Sigmoid colon (tissue), 7 donors: ENCODE measurements around the gene ZDHHC12. TPM values are rescaled to one million over a fixed set of nuclear protein-coding genes. Genes with fewer than 3 reads are reported as not detected.

Experiments
- DNase-seq: peaks from one replicate; pipeline ENCODE4 v3.0.0-alpha.2; 2019
- H3K27ac ChIP-seq, 4 donors: fragments of 200-600 bp; sonication (generic); one replicate each; pipeline ENCODE4 v1.5.1; 2016 to 2019; ENCODE audit warnings: mild to moderate bottlenecking in 1 of 4
- H3K27me3 ChIP-seq, 3 donors: fragments of 200-600 bp; sonication (generic); one replicate each; pipeline ENCODE4 v1.5.1; 2019; ENCODE audit warnings: mild to moderate bottlenecking in 1 of 3
- H3K36me3 ChIP-seq, 4 donors: fragments of 200-600 bp; sonication (generic); one replicate each; pipeline ENCODE4 v1.5.1; 2016 to 2019
- H3K4me1 ChIP-seq, 4 donors: fragments of 200-600 bp; sonication (generic); one replicate each; pipeline ENCODE4 v1.5.1; 2017 to 2019
- H3K4me3 ChIP-seq, 4 donors: fragments of 200-600 bp; sonication (generic); one replicate each; pipeline ENCODE4 v1.5.1; 2017 to 2019; ENCODE audit warnings: mild to moderate bottlenecking in 2 of 4, moderate library complexity in 1 of 4
- H3K9me3 ChIP-seq, 4 donors: fragments of 200-600 bp in 3 of 4; sonication (generic) in 3 of 4; one replicate each; pipeline versions ENCODE4 v1.5.1 to v1.6.1; 2013 to 2019
- EP300 ChIP-seq, 4 donors: sonication (generic); formaldehyde crosslinking; IDR thresholded peaks; one replicate each; pipeline ENCODE4 v1.6.1; 2017; ENCODE audit warnings: antibody characterized with exemption in 4 of 4
- POLR2A ChIP-seq, 2 donors: fragments of 450-650 bp; IDR thresholded peaks; one replicate each; pipeline ENCODE4 v1.6.1; 2016; ENCODE audit warnings: antibody characterized with exemption in 2 of 2, mild to moderate bottlenecking in 2 of 2, moderate library complexity in 2 of 2
- POLR2AphosphoS5 ChIP-seq, 4 donors: sonication (generic); formaldehyde crosslinking; IDR thresholded peaks; one replicate each; pipeline ENCODE4 v1.6.1; 2017; ENCODE audit warnings: antibody characterized with exemption in 4 of 4
- WGBS, 2 donors: extraction: QIAGEN DNeasy Blood & Tissue Kit; methylation state at CpG; one replicate each; pipeline ENCODE4 v1.1.7; 2013; 5-methylcytosine and 5-hydroxymethylcytosine counted together
- intact Hi-C: fragments of 100-400 bp; cut with DNase I; formaldehyde crosslinking; loops from one replicate; pipeline ENCODE4 v1.15.1; 2023
- polyA plus RNA-seq, 3 donors: library from polyadenylated mRNA; stranded (reverse); fragments of 200-250 nt; gene quantifications; one replicate each; pipeline ENCODE4 v1.2.3, GENCODE V29; 2013
- total RNA-seq, 4 donors: library from RNA; depleted of rRNA; stranded (reverse); fragments of >200 nt; gene quantifications; one replicate each; pipeline ENCODE4 v1.1.0, GENCODE V29; 2016
- TF ChIP-seq, protein P1 (sequence below), 4 experiments: fragments of 450-650 bp in 3 of 4; fragments of 200-600 bp in 1 of 4; IDR thresholded peaks; one replicate each; pipeline ENCODE4 v1.5.1; 2016 to 2019; ENCODE audit warnings: antibody characterized with exemption in 4 of 4, mild to moderate bottlenecking in 3 of 4, moderate library complexity in 2 of 4
- donor health status: healthy with polysubstance abuse.
- donor health status: Bipolar disorder and iron deficiency.
- donor health status: healthy.

The ZDHHC12 gene
- total and polyA plus RNA-seq, 7 donors: 13.3 to 123 (median 46.2) TPM

DNA sequence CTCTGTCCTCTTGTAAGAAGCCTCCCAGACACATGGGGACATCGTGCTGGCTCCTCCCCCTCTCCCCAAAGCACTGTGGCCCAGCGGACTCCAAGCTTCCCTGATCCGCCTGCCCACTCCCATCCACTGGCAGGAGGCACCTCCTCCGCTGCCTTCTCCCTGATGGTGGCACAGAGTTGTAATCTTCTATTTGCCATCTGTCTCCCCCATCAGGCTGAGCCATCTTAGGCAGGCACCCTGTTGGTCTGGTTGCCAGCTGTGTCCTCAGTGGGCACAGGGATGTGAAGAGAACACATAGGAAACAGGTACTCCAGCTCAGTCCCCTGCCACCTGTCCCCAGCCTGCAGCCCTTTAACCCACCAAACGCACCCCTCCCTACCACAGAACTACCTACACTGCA is 5.4 kb upstream of the ZDHHC12 start:
- peaks cover 0 to 40% (median 7%) of the 10 kb centered on the region in 4 donors for H3K36me3 ChIP-seq
- H3K9me3 ChIP-seq: no peaks in the 10 kb centered on the region
- no peaks in the 10 kb centered on the region for H3K27me3 ChIP-seq
- H3K4me1 ChIP-seq: peaks cover 0 to 7% (median 6%) of the 10 kb centered on the region in 4 donors
- H3K4me3 ChIP-seq: no peak overlapping the region
- no peak overlapping the region for H3K27ac ChIP-seq
- intact Hi-C loops: no loop called here
- TF ChIP-seq POLR2A (IDR thresholded peaks at IDR 0.05) (no peak), EP300 (IDR thresholded peaks at IDR 0.05) (no peak), POLR2AphosphoS5 (IDR thresholded peaks at IDR 0.05) (no peak)
- TF ChIP-seq, protein P1, sequence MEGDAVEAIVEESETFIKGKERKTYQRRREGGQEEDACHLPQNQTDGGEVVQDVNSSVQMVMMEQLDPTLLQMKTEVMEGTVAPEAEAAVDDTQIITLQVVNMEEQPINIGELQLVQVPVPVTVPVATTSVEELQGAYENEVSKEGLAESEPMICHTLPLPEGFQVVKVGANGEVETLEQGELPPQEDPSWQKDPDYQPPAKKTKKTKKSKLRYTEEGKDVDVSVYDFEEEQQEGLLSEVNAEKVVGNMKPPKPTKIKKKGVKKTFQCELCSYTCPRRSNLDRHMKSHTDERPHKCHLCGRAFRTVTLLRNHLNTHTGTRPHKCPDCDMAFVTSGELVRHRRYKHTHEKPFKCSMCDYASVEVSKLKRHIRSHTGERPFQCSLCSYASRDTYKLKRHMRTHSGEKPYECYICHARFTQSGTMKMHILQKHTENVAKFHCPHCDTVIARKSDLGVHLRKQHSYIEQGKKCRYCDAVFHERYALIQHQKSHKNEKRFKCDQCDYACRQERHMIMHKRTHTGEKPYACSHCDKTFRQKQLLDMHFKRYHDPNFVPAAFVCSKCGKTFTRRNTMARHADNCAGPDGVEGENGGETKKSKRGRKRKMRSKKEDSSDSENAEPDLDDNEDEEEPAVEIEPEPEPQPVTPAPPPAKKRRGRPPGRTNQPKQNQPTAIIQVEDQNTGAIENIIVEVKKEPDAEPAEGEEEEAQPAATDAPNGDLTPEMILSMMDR (IDR thresholded peaks at IDR 0.05): no peak
- WGBS, 2 donors: 87% methylated on average over 5 of the region's 5 CpGs
- DNase-seq: no peak

DNA sequence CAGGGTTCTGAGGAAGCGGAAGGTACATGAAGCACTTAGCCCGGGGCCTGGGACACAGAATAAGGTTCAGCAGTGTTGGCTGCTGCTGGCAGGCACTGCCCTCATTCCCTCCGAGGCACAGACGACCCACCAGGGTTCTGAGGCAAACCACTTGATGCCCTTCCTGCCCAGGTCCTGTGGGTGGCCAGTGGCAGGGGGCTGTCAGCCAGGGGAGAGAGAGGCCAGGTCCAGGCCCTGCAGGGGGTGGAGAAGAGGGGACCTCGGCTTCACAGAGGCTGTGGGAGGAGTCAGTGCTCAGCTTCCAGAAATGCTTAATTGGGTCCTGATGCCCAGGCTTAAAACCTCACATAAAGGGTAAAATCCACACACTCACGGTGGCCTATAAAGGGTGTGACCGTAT is 4.4 kb upstream of the ZDHHC12 start:
- H3K9me3 ChIP-seq: no peaks in the 10 kb centered on the region
- TF ChIP-seq POLR2A (IDR thresholded peaks at IDR 0.05): no peak
- TF ChIP-seq EP300 (IDR thresholded peaks at IDR 0.05): no peak
- TF ChIP-seq POLR2AphosphoS5 (IDR thresholded peaks at IDR 0.05): no peak
- TF ChIP-seq, protein P1 (IDR thresholded peaks at IDR 0.05): no peak
- 82 to 83% methylated on average over 7 of the region's 7 CpGs for WGBS, 2 donors
- H3K27me3 ChIP-seq: no peaks in the 10 kb centered on the region
- H3K27ac ChIP-seq: no peak overlapping the region
- peaks cover 0 to 38% (median 6%) of the 10 kb centered on the region in 4 donors for H3K36me3 ChIP-seq
- H3K4me3 ChIP-seq: no peak overlapping the region
- DNase-seq: no peak
- intact Hi-C loops: no loop called here
- peaks cover 0 to 13% (median 8%) of the 10 kb centered on the region in 4 donors for H3K4me1 ChIP-seq

DNA sequence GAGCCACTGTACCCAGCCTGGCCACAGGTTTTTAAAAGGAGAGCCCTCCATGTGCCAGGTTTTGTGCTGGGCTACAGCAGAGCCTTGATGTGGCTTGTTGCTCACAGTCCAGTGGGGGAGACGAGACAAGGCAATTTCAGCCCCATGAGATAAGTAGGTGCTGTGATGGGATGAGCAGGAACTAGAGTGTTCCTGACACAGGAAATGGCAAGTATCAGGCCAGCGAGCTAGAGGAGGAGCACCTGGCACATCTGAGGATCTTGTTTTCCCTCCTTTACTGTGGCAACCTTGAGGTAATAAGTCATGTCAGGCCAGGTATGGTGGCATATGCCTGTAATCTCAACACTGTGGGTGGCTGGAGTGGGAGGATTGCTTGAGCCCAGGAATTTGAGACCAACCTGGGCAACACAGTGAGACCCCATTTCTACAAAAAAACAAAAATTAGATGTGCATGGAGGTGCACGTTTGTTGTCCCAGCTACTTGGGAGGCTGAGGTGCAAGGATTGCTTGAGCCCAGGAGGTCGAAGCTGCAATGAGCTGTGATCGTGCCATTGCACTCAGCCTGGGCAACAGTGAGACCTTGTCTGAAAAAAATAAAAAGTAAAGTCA is 3.8 kb upstream of the ZDHHC12 start:
- 78 to 87% methylated on average over 5 of the region's 5 CpGs for WGBS, 2 donors
- Histone ChIP-seq H3K9me3 (no peaks in the 10 kb centered on the region), H3K4me1 (peaks cover 0 to 16% (median 10%) of the 10 kb centered on the region in 4 donors), H3K27me3 (no peaks in the 10 kb centered on the region), H3K36me3 (peaks cover 0 to 34% (median 4%) of the 10 kb centered on the region in 4 donors), H3K4me3 (no peak overlapping the region), H3K27ac (no peak overlapping the region)
- intact Hi-C loops: no loop called here
- no peak for DNase-seq
- no peak for TF ChIP-seq EP300 (IDR thresholded peaks at IDR 0.05)

DNA sequence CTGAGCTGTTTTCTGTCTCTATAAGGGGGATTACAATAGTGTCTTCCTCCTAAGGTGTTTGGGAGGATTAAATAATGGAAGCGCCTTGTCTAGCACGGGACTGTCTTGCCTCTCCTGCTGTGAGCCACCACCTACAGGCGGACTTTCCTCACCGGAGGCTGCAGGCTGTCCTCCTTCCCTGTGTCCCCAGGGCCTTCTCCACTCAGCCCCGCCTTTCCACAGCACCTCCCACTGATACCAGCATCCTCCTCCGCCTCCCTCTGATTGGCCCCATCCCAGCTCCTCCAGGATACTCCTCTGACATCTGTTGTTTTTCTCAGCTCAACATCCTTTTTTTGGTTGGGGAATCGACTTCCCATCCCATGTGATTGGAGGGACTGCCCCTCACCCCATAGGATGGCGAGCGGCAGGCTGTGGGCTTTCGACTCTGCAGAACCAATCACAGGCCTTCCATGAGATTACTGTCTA is 851 bp upstream of the ZDHHC12 start:
- no peaks in the 10 kb centered on the region for H3K27me3 ChIP-seq
- peak; percentile 89 for DNase-seq
- intact Hi-C loops: loop anchor here (2.0 kb wide), 1 partner anchor 46 kb away; the partner anchor contains the start of gene ZER1
- TF ChIP-seq EP300 (IDR thresholded peaks at IDR 0.05) (no peak), POLR2A (IDR thresholded peaks at IDR 0.05) (no peak), POLR2AphosphoS5 (IDR thresholded peaks at IDR 0.05) (no peak)
- TF ChIP-seq, protein P1 (IDR thresholded peaks at IDR 0.05): no peak
- peak overlapping the region; percentile 77 to 86 (median 82) for H3K27ac ChIP-seq
- peaks cover 0 to 16% (median 10%) of the 10 kb centered on the region in 4 donors for H3K4me1 ChIP-seq
- WGBS, 2 donors: 16 to 29% methylated on average over 10 of the region's 10 CpGs
- peaks cover 0 to 6% (median 0%) of the 10 kb centered on the region in 4 donors for H3K36me3 ChIP-seq
- peak overlapping the region; percentile 40 to 74 (median 64) for H3K4me3 ChIP-seq
- H3K9me3 ChIP-seq: no peaks in the 10 kb centered on the region

DNA sequence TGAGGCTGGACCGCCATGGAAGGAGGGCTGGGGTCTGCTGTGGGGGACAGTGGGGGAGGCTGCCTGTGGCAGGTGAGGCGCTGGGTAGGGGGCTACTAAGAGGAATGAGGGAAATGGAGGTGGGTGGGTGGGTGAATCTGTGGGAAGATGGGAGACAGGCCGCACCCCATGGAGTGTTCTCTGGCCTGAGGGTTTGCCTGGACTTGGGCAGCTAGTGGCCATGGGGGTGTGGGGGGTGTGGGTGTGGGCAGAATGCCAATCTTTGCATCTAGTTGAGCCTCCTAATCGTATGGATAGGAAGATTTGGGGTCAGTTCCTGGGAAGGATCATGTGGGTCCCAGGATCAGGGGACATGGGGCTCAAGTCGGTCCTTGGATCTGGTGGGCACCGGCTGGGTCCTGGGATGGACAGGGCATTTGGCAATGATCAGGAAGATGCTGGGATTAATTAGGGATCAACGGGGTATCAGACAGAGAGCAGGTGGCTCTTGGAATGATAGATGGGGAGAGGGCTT is 518 bp downstream of the ZDHHC12 start:
- Histone ChIP-seq H3K27me3 (no peaks in the 10 kb centered on the region), H3K4me1 (peaks cover 0 to 16% (median 10%) of the 10 kb centered on the region in 4 donors), H3K9me3 (no peaks in the 10 kb centered on the region), H3K36me3 (peaks cover 0 to 6% (median 0%) of the 10 kb centered on the region in 4 donors), H3K4me3 (peak overlapping the region; percentile 40 to 74 (median 64)), H3K27ac (peak overlapping the region; percentile 77 to 86 (median 82))
- TF ChIP-seq, protein P1 (IDR thresholded peaks at IDR 0.05): no peak
- no peak for TF ChIP-seq EP300 (IDR thresholded peaks at IDR 0.05)
- TF ChIP-seq POLR2A (IDR thresholded peaks at IDR 0.05): no peak
- TF ChIP-seq POLR2AphosphoS5 (IDR thresholded peaks at IDR 0.05): no peak
- no peak for DNase-seq
- intact Hi-C loops: no loop called here
- WGBS, 2 donors: 21 to 31% methylated on average over 7 of the region's 7 CpGs
